Tibial nerve (tissue), 4 donors: ENCODE results near the gene PSENEN.

Experiments
- EP300 ChIP-seq, 2 donors: sonication (generic); formaldehyde crosslinking; IDR thresholded peaks; one replicate each; pipeline ENCODE4 v1.6.1; 2017; ENCODE audit warnings: antibody characterized with exemption in 2 of 2, mild to moderate bottlenecking in 1 of 2
- TF ChIP-seq, protein P1 (sequence below), 5 experiments: fragments of 200-600 bp in 3 of 5; fragments of 450-650 bp in 2 of 5; sonication (generic) in 3 of 5; IDR thresholded peaks; one replicate each; pipeline ENCODE4 v1.5.1; 2016 to 2019; ENCODE audit warnings: antibody characterized with exemption in 5 of 5, mild to moderate bottlenecking in 3 of 5, moderate library complexity in 2 of 5

DNA sequence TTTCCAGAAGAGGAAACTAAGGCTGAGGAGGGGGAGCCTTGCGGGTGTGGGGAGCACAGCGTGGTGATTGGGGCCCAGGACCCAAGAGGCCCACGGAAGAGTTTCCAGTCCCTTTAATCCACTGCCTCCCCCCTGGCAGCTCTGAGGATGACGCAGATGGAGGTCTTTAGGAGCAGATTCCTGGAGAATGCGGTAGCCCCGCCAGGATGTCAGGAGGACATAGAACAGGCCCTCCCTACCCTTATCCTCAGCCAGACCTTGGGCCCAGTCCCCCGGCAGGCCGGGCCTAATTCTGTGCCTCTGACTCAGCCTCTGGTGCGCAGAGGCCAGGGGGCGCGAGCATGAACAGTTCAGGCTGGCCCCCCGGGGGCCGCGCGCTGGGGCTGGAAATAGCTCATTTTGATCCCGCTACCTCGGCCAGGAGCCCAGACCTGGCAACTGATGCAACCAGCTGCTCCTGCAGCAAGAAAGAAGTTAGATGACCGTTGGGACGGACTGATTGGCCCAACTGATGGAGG is 11.8 kb downstream of the PSENEN start:
- TF ChIP-seq, protein P1, sequence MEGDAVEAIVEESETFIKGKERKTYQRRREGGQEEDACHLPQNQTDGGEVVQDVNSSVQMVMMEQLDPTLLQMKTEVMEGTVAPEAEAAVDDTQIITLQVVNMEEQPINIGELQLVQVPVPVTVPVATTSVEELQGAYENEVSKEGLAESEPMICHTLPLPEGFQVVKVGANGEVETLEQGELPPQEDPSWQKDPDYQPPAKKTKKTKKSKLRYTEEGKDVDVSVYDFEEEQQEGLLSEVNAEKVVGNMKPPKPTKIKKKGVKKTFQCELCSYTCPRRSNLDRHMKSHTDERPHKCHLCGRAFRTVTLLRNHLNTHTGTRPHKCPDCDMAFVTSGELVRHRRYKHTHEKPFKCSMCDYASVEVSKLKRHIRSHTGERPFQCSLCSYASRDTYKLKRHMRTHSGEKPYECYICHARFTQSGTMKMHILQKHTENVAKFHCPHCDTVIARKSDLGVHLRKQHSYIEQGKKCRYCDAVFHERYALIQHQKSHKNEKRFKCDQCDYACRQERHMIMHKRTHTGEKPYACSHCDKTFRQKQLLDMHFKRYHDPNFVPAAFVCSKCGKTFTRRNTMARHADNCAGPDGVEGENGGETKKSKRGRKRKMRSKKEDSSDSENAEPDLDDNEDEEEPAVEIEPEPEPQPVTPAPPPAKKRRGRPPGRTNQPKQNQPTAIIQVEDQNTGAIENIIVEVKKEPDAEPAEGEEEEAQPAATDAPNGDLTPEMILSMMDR (IDR thresholded peaks at IDR 0.05), result no peak
- TF ChIP-seq EP300 (IDR thresholded peaks at IDR 0.05), result peak; percentile 45 to 46
